GM21515 (cell line): ENCODE results near the gene BCL2L1.
A peak's percentile ranks its signal among the peaks of the same experiment; 100 is the strongest.

Source experiments
- ATAC-seq: cut with Tn5 transposase; IDR thresholded peaks from one replicate; pipeline ENCODE4 v1.9.1; 2021; ENCODE audit not compliant: unreplicated experiment

BCL2L1 gene

GRCh38 chr20:31710423-31711108 is 12.1 kb downstream of the BCL2L1 start:
- no peak for ATAC-seq

DNA sequence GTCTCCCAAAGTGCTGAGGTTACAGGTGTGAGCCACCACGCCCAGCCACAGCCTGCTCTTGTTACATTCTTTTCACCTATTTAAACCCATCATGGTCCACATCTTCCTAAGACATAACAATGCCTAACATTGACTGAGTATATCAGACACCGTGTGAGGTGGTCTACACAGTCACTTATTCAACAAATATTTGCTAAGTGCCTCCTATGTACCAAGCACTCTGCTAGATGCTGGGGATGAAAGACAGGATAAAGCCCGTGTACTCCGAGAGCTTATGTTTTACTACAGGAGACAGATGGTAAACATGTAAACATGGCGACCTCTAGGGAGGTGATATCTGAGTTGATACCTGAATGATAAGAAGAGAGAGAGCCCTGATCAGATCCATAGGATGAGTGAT is 12.7 kb downstream of the BCL2L1 start:
- no peak for ATAC-seq

- no peak for ATAC-seq
Observed at GRCh38 chr20:31708736-31709534, 13.7 kb downstream of the BCL2L1 start.

DNA sequence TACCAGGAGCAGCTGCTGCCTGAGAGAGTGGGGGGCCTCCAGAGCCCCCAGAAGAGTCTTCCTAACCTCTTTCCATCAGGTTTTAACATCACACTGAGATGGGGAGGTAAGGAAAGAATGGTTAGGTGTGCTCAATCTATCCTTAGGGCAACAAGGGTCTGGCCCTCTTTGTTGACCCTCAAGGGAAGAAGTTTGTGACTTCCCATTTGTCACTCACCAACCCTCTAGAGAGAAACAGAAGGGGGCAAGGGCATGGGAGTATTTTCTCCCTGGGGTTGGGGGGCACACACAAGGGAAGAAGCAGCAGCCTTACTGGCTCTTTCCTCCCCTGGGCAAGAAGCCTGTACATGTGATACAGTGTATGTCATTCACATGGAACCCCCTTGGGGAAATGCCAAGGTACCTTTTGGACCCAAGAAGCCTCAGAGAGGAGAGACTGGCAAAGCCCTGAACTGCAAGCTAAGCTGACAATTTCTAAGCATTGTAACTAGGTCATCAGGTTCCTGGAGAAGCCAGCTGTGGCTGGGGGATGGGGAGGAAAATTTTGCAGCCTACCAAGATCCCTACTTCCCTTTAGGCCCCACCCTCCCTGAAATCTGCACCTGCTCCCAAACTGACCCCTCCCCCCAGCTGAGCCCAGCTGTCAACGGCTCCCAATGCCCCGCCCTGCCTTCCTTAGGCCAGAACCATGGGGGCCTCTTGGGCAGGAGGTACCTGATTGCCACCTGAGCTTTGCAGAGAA is 14.5 kb downstream of the BCL2L1 start:
- no peak for ATAC-seq

DNA sequence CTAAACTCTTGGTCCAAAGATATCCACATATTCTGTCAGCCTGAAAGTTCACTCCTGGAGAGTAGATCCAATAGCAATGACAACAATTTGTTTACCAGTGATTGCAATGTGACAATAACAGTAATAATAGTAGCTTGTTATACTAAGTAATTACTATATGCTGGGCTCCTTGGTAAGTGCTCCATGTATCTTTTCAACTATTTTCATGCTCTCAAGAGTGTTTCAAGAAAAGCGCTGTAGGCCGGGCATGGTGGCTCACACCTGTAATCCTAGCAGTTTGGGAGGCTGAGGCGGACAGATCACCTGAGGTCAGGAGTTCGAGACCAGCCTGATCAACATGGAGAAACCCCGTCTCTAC is 15.4 kb downstream of the BCL2L1 start:
- ATAC-seq = no peak

GRCh38 chr20:31706607-31707257 is 15.9 kb downstream of the BCL2L1 start:
- ATAC-seq = no peak

DNA sequence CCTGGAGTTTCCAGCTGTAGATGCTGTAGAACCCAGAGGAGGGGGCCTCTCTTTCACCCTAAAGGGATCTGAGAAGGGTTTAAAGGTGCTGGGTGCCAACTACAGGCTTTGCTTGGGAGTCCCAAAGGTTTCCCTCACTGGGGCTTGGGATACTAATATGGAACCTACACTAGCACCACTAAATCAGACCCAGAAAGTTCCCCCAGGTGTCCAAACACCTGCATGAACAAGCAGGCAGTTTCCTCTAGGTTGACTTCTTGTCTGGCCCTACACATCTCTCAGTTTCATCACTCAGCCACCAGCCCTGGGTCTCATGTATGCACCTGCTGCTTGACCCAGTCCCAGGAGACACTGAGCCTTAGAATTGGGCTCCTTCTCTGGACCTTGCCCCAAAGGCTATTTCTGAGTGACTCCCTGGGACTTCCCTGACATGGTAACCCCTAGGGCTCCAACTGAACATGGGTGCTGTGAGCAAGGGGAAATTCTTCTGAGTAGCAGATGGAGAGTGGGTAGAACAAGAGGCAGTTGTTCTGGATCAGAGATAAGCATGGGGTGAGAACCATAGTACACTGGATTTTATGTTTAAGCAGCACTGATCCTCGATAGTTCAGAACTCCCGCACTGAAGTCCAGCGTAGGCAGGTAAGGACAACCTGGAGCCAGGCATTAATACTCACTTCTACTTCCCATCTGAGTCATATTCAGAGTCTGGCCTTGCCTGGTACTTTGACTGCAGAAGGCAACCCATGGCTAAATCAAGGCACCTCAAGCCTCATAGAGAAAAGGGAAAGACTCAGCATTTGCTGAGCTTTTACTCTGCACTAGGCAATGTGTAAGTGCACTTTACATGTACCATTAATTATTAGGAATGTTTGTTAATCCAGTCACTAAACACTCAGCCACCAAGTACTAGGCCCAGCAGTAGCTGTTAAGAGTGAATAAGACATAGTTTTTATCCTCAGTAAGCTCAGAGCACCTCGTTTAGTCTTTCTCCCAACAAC is 16.8 kb downstream of the BCL2L1 start:
- ATAC-seq = peak; percentile 84

- ATAC-seq = no peak
Observed at GRCh38 chr20:31705191-31705590, 17.5 kb downstream of the BCL2L1 start.

DNA sequence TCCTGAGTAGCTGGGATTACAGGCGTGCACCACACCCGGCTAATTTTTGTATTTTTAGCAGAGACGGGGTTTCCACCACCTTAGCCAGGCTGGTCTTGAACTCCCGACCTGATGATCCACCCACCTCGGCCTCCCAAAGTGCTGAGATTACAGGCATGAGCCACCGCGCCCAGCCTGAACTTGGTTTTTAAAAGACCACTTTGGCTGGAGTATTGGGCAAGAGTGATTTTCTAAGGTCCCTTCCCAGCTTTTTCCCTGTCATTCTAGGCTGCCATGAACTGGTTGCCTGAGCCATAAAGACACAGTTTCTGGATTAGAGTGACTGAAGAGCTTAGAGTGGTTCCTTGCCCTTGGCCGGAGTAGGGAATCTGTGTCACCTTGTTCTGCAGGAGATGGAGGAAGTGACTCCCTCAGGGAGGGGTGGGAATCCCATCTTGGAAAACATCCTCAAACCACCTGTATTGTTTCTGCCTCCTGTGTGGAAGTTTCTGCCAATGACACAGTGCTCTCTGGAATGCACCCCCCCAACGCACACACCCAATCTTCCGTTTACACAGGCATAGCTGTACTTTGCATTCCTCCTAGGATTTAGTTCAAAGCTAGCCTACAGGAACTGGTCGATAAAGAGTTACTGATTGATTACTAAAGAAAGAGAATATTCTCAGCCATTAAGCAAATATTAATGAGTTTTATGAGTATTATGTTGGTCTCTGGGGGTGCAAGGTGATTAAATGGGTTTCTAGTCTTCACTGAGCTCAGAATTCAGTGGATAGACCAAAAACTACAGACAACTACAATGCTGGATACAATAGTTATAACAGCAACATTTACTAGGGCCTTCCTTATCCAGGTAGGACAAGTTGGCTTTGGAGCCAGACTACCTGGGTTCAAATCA is 18.2 kb downstream of the BCL2L1 start:
- no peak for ATAC-seq

GRCh38 chr20:31701591-31701990 is 21.1 kb downstream of the BCL2L1 start:
- ATAC-seq = no peak

DNA sequence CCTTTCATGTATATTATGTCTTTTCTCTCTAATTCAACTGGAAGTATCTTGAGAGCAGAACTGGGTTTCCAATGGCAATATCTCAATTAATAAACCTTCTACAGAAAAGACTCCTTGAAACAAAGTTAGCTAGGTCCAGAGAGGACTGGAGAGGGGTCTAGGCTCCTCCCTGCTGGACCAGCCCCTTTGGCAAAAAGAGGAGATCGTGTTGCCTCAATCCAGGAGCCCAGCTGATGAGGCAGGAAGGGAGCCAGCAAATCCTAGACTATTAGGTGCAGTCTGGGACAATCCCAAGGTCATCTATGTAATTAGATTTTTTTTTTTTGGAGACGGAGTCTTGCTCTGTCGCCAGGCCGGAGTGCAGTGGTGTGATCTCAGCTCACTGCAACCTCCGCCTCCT is 21.9 kb downstream of the BCL2L1 start:
- no peak for ATAC-seq

GRCh38 chr20:31699801-31700728 is 22.6 kb downstream of the BCL2L1 start:
- ATAC-seq = no peak

GRCh38 chr20:31698803-31699718 is 23.6 kb downstream of the BCL2L1 start:
- peak; percentile 93 for ATAC-seq

DNA sequence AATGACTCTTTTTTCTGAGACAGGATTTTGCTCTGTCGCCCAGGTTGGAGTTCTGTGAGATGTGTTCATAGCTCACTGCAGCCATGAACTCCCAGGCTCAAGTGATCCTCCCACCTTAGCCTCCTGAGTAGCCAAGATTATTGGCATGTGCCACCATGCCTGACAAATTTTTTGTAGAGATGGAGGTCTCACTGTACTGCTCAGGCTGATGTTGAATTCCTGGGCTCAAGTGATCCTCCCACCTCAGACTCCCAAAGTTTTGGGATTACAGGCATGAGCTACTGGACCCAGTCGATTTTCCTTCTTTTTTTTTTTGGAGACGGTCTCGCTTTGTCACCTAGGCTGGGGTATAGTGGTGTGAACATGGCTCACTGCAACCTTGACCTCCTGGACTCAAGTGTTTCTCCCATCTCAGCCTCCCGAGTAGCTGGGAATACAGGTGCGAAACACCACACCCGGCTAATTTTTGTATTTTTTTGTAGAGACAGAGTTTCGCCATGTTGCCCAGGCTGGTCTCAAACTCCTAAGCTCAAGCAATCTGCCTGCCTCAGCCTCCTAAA is 24.3 kb downstream of the BCL2L1 start:
- no peak for ATAC-seq

- ATAC-seq = no peak
Observed at GRCh38 chr20:31695849-31696804, 26.5 kb downstream of the BCL2L1 start.
